DND-41 (cell line): ENCODE measurements around the gene C1QTNF12.

Experiments
- ATAC-seq: fragments of 200-7000 bp; cut with Tn5 transposase; 3 replicates; pipeline ENCODE4 v1.9.1; 2021; ENCODE audit warnings: low read depth; ENCODE audit not compliant: insufficient read depth
- DNase-seq: peaks from one replicate; pipeline ENCODE4 v3.0.0-alpha.2; 2020
- H2AFZ ChIP-seq: 2 replicates; pipeline ENCODE4 v1.6.0; 2012; ENCODE audit warnings: low read depth, low read length
- H3K27ac ChIP-seq: 2 replicates; pipeline ENCODE4 v1.5.1; 2012; ENCODE audit warnings: low read length, inconsistent platforms
- H3K27me3 ChIP-seq: fragments of 200-600 bp; sonication (generic); 2 replicates; pipeline ENCODE4 v1.6.0; 2012; ENCODE audit warnings: low read length, mild to moderate bottlenecking, inconsistent platforms; ENCODE audit not compliant: insufficient read depth, poor library complexity
- H3K36me3 ChIP-seq: 2 replicates; pipeline ENCODE4 v1.5.1; 2012; ENCODE audit warnings: low read length, inconsistent platforms; ENCODE audit not compliant: insufficient read depth
- H3K4me1 ChIP-seq: 2 replicates; pipeline ENCODE4 v1.5.1; 2012; ENCODE audit warnings: mild to moderate bottlenecking, low read length; ENCODE audit not compliant: insufficient read depth
- H3K4me2 ChIP-seq: 2 replicates; pipeline ENCODE4 v1.6.0; 2012; ENCODE audit warnings: mild to moderate bottlenecking, moderate library complexity, low read length, inconsistent platforms; ENCODE audit not compliant: insufficient read depth
- H3K4me3 ChIP-seq, 2 experiments: fragments of 200-600 bp in 1 of 2; shearing (Covaris generic) in 1 of 2; 2 replicates each; pipeline ENCODE4 v1.5.1; 2012 to 2016; ENCODE audit warnings: inconsistent platforms in 2 of 2, low read length in 2 of 2, mild to moderate bottlenecking in 2 of 2, low read depth in 1 of 2, moderate library complexity in 1 of 2
- H3K79me2 ChIP-seq: 2 replicates; pipeline ENCODE4 v1.6.0; 2012; ENCODE audit warnings: low read length, inconsistent platforms; ENCODE audit not compliant: insufficient read depth
- H3K9ac ChIP-seq: 2 replicates; pipeline ENCODE4 v1.6.0; 2012; ENCODE audit warnings: low read depth, mild to moderate bottlenecking, inconsistent platforms, low read length, moderate library complexity
- H3K9me3 ChIP-seq: 2 replicates; pipeline ENCODE4 v1.5.1; 2012; ENCODE audit warnings: low read length, moderate library complexity, mild to moderate bottlenecking, inconsistent platforms; ENCODE audit not compliant: insufficient read depth, severe bottlenecking
- H4K20me1 ChIP-seq: 2 replicates; pipeline ENCODE4 v1.6.0; 2012; ENCODE audit warnings: low read length; ENCODE audit not compliant: insufficient read depth
- EZH2 ChIP-seq: IDR thresholded peaks from 3 replicates; pipeline ENCODE4 v1.6.1; 2012; ENCODE audit warnings: borderline replicate concordance, low read depth, mild to moderate bottlenecking, moderate library complexity, low read length, inconsistent platforms; ENCODE audit not compliant: severe bottlenecking
- TF ChIP-seq, protein P1 (sequence below): IDR thresholded peaks from 2 replicates; pipeline ENCODE4 v1.5.1; 2012; ENCODE audit warnings: borderline replicate concordance, low read length, moderate library complexity, mild to moderate bottlenecking; ENCODE audit not compliant: poor library complexity, severe bottlenecking; ENCODE audit errors: extremely low read depth

The C1QTNF12 gene

DNA sequence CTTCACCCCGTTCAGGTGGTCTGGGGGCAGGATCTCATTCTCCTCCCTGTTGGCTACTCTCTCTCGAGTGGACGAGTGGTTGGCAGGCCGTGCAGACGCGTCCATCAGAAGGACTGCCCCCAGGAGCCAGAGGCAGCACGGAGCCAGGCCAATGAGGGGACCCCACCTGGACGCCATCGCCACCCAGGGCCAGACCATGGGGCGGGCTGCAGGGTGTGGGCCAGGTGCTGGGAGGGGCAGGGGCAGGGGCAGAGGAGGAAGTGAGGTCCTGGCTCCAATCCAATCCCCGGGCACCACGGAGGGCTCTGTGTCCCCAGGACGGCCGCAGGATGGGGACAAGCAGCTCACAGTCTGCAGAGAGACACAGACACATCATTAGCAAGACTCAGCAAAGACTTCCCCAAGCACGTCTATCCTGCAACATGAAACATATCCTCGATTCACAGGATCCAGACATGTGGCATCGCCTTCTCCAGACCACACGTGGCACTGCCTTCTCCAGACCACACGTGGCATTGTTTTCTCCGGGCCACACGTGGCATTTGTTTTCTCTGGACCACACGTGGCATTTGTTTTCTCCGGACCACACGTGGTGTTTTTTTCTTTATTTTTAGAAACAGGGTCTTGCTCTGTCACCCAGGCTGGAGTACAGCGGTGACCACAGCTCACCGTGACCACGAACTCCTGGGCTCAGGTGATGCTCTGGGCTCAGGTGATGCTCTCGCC, 17.8 kb downstream of the C1QTNF12 start:
- Histone ChIP-seq H2AFZ (no peak overlapping the region), H3K9me3 (no peaks in the 10 kb centered on the region), H3K4me1 (peaks cover 30% of the 10 kb centered on the region), H3K36me3 (peaks cover 75% of the 10 kb centered on the region), H3K27me3 (no peaks in the 10 kb centered on the region), H3K27ac (no peak overlapping the region), H3K79me2 (peaks cover 85% of the 10 kb centered on the region), H3K4me2 (peak overlapping the region; percentile 91; the same call in 1 of the 2 replicates), H3K4me3 (no peak overlapping the region), H4K20me1 (peaks cover 62% of the 10 kb centered on the region), H3K9ac (no peak overlapping the region)
- TF ChIP-seq, protein P1, sequence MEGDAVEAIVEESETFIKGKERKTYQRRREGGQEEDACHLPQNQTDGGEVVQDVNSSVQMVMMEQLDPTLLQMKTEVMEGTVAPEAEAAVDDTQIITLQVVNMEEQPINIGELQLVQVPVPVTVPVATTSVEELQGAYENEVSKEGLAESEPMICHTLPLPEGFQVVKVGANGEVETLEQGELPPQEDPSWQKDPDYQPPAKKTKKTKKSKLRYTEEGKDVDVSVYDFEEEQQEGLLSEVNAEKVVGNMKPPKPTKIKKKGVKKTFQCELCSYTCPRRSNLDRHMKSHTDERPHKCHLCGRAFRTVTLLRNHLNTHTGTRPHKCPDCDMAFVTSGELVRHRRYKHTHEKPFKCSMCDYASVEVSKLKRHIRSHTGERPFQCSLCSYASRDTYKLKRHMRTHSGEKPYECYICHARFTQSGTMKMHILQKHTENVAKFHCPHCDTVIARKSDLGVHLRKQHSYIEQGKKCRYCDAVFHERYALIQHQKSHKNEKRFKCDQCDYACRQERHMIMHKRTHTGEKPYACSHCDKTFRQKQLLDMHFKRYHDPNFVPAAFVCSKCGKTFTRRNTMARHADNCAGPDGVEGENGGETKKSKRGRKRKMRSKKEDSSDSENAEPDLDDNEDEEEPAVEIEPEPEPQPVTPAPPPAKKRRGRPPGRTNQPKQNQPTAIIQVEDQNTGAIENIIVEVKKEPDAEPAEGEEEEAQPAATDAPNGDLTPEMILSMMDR, result no peak
- TF ChIP-seq EZH2, result no peak
- DNase-seq (no peak), ATAC-seq (no peak)

DNA sequence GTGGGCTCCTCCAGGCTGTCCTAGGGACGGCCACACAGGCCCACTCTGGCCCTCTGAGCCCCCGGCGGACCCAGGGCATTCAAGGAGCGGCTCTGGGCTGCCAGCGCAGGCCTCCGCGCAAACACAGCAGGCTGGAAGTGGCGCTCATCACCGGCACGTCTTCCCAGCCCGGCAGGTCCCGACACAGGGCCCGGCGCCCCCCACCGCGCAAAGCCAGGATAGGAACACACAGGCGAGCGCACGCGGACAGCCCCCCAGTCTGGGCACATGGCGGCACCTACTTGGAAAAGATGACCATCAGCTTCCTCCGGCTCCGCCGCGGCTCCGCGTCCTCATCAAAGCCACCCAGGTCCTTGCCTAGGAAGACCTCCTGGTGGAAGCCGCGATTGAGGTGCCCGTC, 18.3 kb downstream of the C1QTNF12 start:
- Histone ChIP-seq H3K4me1 (peaks cover 25% of the 10 kb centered on the region), H3K4me3 (no peak overlapping the region), H3K4me2 (no peak overlapping the region), H3K79me2 (peaks cover 80% of the 10 kb centered on the region), H4K20me1 (peaks cover 58% of the 10 kb centered on the region), H3K27me3 (no peaks in the 10 kb centered on the region), H3K36me3 (peaks cover 74% of the 10 kb centered on the region), H3K9ac (no peak overlapping the region), H3K9me3 (no peaks in the 10 kb centered on the region), H3K27ac (no peak overlapping the region), H2AFZ (no peak overlapping the region)
- DNase-seq (no peak), ATAC-seq (no peak)
- no peak for TF ChIP-seq EZH2
- TF ChIP-seq, protein P1, result no peak

DNA sequence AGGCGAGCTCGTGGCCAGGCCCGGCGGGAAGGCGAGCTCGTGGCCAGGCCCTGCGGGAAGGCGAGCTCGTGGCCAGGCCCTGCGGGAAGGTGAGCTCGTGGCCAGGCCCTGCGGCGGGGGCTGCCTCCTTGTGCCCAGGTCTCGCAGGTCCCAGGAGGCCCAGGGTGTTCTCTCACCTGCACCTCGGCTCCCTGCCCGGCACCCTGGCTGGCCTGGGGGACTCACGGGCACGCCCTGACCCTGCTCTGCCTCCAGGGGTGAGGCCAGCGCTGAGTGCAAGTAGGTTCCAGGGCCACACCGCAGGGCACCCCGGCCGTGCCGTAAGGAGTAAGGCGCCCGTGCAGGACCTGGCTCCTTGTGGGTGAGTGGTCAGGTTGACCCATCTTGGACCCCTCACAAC, 19.1 kb downstream of the C1QTNF12 start:
- Histone ChIP-seq H3K27ac (no peak overlapping the region), H4K20me1 (peaks cover 64% of the 10 kb centered on the region), H3K4me2 (no peak overlapping the region), H2AFZ (no peak overlapping the region), H3K79me2 (peaks cover 77% of the 10 kb centered on the region), H3K9ac (no peak overlapping the region), H3K27me3 (no peaks in the 10 kb centered on the region), H3K4me3 (no peak overlapping the region), H3K4me1 (peaks cover 17% of the 10 kb centered on the region), H3K36me3 (peaks cover 79% of the 10 kb centered on the region), H3K9me3 (no peaks in the 10 kb centered on the region)
- DNase-seq, result no peak
- no peak for ATAC-seq
- TF ChIP-seq EZH2, result no peak
- TF ChIP-seq, protein P1, result no peak
